Mesenchymal stem cell (in vitro differentiated cells and primary cell): ENCODE results near the gene KLHL8.
"Not testable (repeated sequence)": the region's sequence is repeated elsewhere in the genome, so short reads cannot be mapped to it uniquely, and the experiment has no call there.

ENCODE experiments used
- DNase-seq: peaks from one replicate; pipeline ENCODE4 v3.0.0-alpha.2; 2013
- H2AFZ ChIP-seq: one replicate; pipeline ENCODE4 v1.6.1; 2013; ENCODE audit warnings: low read depth, mild to moderate bottlenecking, control low read depth, inconsistent platforms, low read length, moderate library complexity
- H2AK5ac ChIP-seq: 2 replicates; pipeline ENCODE4 v1.6.1; 2013; ENCODE audit warnings: low read length, moderate library complexity, mild to moderate bottlenecking, inconsistent platforms; ENCODE audit not compliant: severe bottlenecking
- H2BK120ac ChIP-seq: one replicate; pipeline ENCODE4 v1.6.1; 2013; ENCODE audit warnings: low read depth, mild to moderate bottlenecking, inconsistent platforms, low read length, moderate library complexity
- H2BK12ac ChIP-seq, 2 experiments: one replicate each; pipeline ENCODE4 v1.6.1; 2013; ENCODE audit warnings: inconsistent platforms in 2 of 2, low read length in 2 of 2, mild to moderate bottlenecking in 2 of 2, moderate library complexity in 2 of 2, control low read depth in 1 of 2
- H2BK15ac ChIP-seq: one replicate; pipeline ENCODE4 v1.6.1; 2013; ENCODE audit warnings: mild to moderate bottlenecking, low read depth, inconsistent platforms; ENCODE audit not compliant: poor library complexity, severe bottlenecking
- H2BK5ac ChIP-seq: 2 replicates; pipeline ENCODE4 v1.6.1; 2013; ENCODE audit warnings: low read depth, mild to moderate bottlenecking, low read length, control low read depth, inconsistent platforms; ENCODE audit not compliant: poor library complexity, severe bottlenecking
- H3K14ac ChIP-seq, 2 experiments: one replicate each; pipeline ENCODE4 v1.6.1; 2013; ENCODE audit warnings: inconsistent platforms in 2 of 2, low read length in 2 of 2, control low read depth in 1 of 2, mild to moderate bottlenecking in 1 of 2, moderate library complexity in 1 of 2
- H3K18ac ChIP-seq, 2 experiments: one replicate each; pipeline ENCODE4 v1.6.1; 2013; ENCODE audit warnings: inconsistent platforms in 2 of 2, low read length in 2 of 2, control low read depth in 1 of 2, low read depth in 1 of 2, mild to moderate bottlenecking in 1 of 2
- H3K23ac ChIP-seq, 2 experiments: one replicate each; pipeline ENCODE4 v1.6.1; 2013; ENCODE audit warnings: inconsistent platforms in 2 of 2, low read length in 2 of 2, mild to moderate bottlenecking in 2 of 2, moderate library complexity in 2 of 2, control low read depth in 1 of 2
- H3K27ac ChIP-seq: 2 replicates; pipeline ENCODE4 v1.5.1; 2013; ENCODE audit warnings: mild to moderate bottlenecking, moderate library complexity, low read length, control low read depth, inconsistent platforms; ENCODE audit not compliant: poor library complexity, severe bottlenecking
- H3K27me3 ChIP-seq, 2 experiments: 2 replicates each; pipeline versions ENCODE4 v1.6.1 to v1.7.0; 2013; ENCODE audit warnings: low read length in 2 of 2, mild to moderate bottlenecking in 2 of 2, moderate library complexity in 2 of 2, control low read depth in 1 of 2, inconsistent platforms in 1 of 2; ENCODE audit not compliant: control insufficient read depth in 1 of 2, insufficient read depth in 1 of 2
- H3K36me3 ChIP-seq, 2 experiments: 2 replicates each; pipeline versions ENCODE4 v1.6.1 to v1.7.0; 2013; ENCODE audit warnings: low read length in 2 of 2, control low read depth in 1 of 2, inconsistent platforms in 1 of 2, low read depth in 1 of 2, mild to moderate bottlenecking in 1 of 2; ENCODE audit not compliant: insufficient read depth in 2 of 2, control insufficient read depth in 1 of 2
- H3K4ac ChIP-seq, 2 experiments: one replicate each; pipeline ENCODE4 v1.6.1; 2013; ENCODE audit warnings: inconsistent platforms in 2 of 2, low read length in 2 of 2, mild to moderate bottlenecking in 2 of 2, moderate library complexity in 2 of 2, control low read depth in 1 of 2, low read depth in 1 of 2
- H3K4me1 ChIP-seq: 2 replicates; pipeline ENCODE4 v1.6.1; 2013; ENCODE audit warnings: low read depth, low read length, control low read depth; ENCODE audit not compliant: control insufficient read depth, insufficient read depth
- H3K4me2 ChIP-seq: 2 replicates; pipeline ENCODE4 v1.6.1; 2013; ENCODE audit warnings: low read length, mild to moderate bottlenecking, inconsistent platforms; ENCODE audit not compliant: poor library complexity, severe bottlenecking
- H3K4me3 ChIP-seq, 2 experiments: 2 replicates each; pipeline versions ENCODE4 v1.5.1 to v1.7.0; 2013; ENCODE audit warnings: low read length in 2 of 2, mild to moderate bottlenecking in 2 of 2, control low read depth in 1 of 2, low read depth in 1 of 2; ENCODE audit not compliant: insufficient read depth in 1 of 2
- H3K79me1 ChIP-seq: replicated peaks from 2 replicates; pipeline ENCODE4 v1.6.1; 2013; ENCODE audit warnings: mild to moderate bottlenecking, control low read depth, low read length, inconsistent platforms; ENCODE audit not compliant: poor library complexity, severe bottlenecking
- H3K9ac ChIP-seq: 2 replicates; pipeline ENCODE4 v1.7.0; 2013; ENCODE audit warnings: mild to moderate bottlenecking, low read length, moderate library complexity
- H3K9me3 ChIP-seq: 2 replicates; pipeline ENCODE4 v1.7.0; 2013; ENCODE audit warnings: mild to moderate bottlenecking, low read length; ENCODE audit not compliant: control insufficient read depth
- H4K8ac ChIP-seq: one replicate; pipeline ENCODE4 v1.6.1; 2013; ENCODE audit warnings: inconsistent platforms, mild to moderate bottlenecking, low read length, moderate library complexity
- H4K91ac ChIP-seq: one replicate; pipeline ENCODE4 v1.6.1; 2013; ENCODE audit warnings: mild to moderate bottlenecking, low read length, inconsistent platforms
- WGBS: methylation state at CpG from one replicate; pipeline ENCODE4 v1.1.7; 2013; ENCODE audit warnings: mixed read lengths; 5-methylcytosine and 5-hydroxymethylcytosine counted together

Gene KLHL8

GRCh38 chr4:87145934-87146333, 74.5 kb downstream of the KLHL8 start:
- H3K14ac ChIP-seq, H4K8ac ChIP-seq, H3K18ac ChIP-seq, H3K4ac ChIP-seq, H3K4me1 ChIP-seq, H3K9me3 ChIP-seq, H3K23ac ChIP-seq, H3K79me1 ChIP-seq, H3K4me2 ChIP-seq, H2BK12ac ChIP-seq, H2BK5ac ChIP-seq, H2AK5ac ChIP-seq, H4K91ac ChIP-seq, H3K9ac ChIP-seq, DNase-seq, H2BK15ac ChIP-seq, H3K27ac ChIP-seq, H2BK120ac ChIP-seq, H3K27me3 ChIP-seq, H3K4me3 ChIP-seq, H2AFZ ChIP-seq: not testable (repeated sequence)
- 97% methylated on average over 5 of the region's 6 CpGs for WGBS
- H3K36me3 ChIP-seq = peaks cover 0 to 37% of the 10 kb centered on the region in 2 experiments

GRCh38 chr4:87144356-87144755, 76.1 kb downstream of the KLHL8 start:
- Histone ChIP-seq H3K79me1 (peaks cover 3% of the 10 kb centered on the region), H2AK5ac (no peak overlapping the region), H2BK5ac (no peak overlapping the region), H3K9me3 (no peaks in the 10 kb centered on the region), H3K14ac (no peak overlapping the region), H3K4me3 (no peak overlapping the region), H2BK12ac (no peak overlapping the region), H2BK120ac (no peak overlapping the region), H3K4me2 (no peak overlapping the region), H3K27ac (no peak overlapping the region), H3K4me1 (no peaks in the 10 kb centered on the region), H4K91ac (no peak overlapping the region), H3K36me3 (peaks cover 0 to 45% of the 10 kb centered on the region in 2 experiments), H4K8ac (no peak overlapping the region), H2BK15ac (no peak overlapping the region), H3K9ac (no peak overlapping the region), H2AFZ (no peak overlapping the region), H3K4ac (no peak overlapping the region), H3K23ac (no peak overlapping the region), H3K27me3 (no peaks in the 10 kb centered on the region), H3K18ac (no peak overlapping the region)
- 96% methylated on average over 2 of the region's 2 CpGs for WGBS
- DNase-seq = no peak

GRCh38 chr4:87141428-87141827, 79.0 kb downstream of the KLHL8 start:
- H3K4ac ChIP-seq = no peak overlapping the region
- H2BK15ac ChIP-seq = no peak overlapping the region
- no peaks in the 10 kb centered on the region for H3K4me1 ChIP-seq
- H3K18ac ChIP-seq = no peak overlapping the region
- no peak overlapping the region for H3K27ac ChIP-seq
- no peak overlapping the region for H2BK12ac ChIP-seq
- H3K14ac ChIP-seq = no peak overlapping the region
- no peak overlapping the region for H3K9ac ChIP-seq
- DNase-seq = no peak
- no peaks in the 10 kb centered on the region for H3K27me3 ChIP-seq
- peaks cover 3% of the 10 kb centered on the region for H3K79me1 ChIP-seq
- no peak overlapping the region for H3K4me3 ChIP-seq
- H2BK120ac ChIP-seq = no peak overlapping the region
- no peaks in the 10 kb centered on the region for H3K9me3 ChIP-seq
- H2BK5ac ChIP-seq = no peak overlapping the region
- no peak overlapping the region for H3K4me2 ChIP-seq
- H4K8ac ChIP-seq = no peak overlapping the region
- H3K36me3 ChIP-seq = peaks cover 0 to 72% of the 10 kb centered on the region in 2 experiments
- no peak overlapping the region for H2AFZ ChIP-seq
- no peak overlapping the region for H2AK5ac ChIP-seq
- no peak overlapping the region for H3K23ac ChIP-seq
- WGBS = 100% methylated on average over 1 of the region's 3 CpGs
- H4K91ac ChIP-seq = no peak overlapping the region

GRCh38 chr4:87134122-87134521, 86.3 kb downstream of the KLHL8 start:
- Histone ChIP-seq H2BK15ac (no peak overlapping the region), H3K4me3 (no peak overlapping the region), H2AFZ (no peak overlapping the region), H2BK12ac (no peak overlapping the region), H3K27me3 (no peaks in the 10 kb centered on the region), H2AK5ac (no peak overlapping the region), H3K4me2 (no peak overlapping the region), H2BK120ac (no peak overlapping the region), H3K18ac (no peak overlapping the region), H3K9ac (no peak overlapping the region), H4K91ac (no peak overlapping the region), H3K14ac (no peak overlapping the region), H3K9me3 (no peaks in the 10 kb centered on the region), H3K23ac (no peak overlapping the region), H3K4ac (no peak overlapping the region), H3K4me1 (no peaks in the 10 kb centered on the region), H3K36me3 (peaks cover 22 to 96% of the 10 kb centered on the region in 2 experiments), H3K79me1 (no peaks in the 10 kb centered on the region), H3K27ac (no peak overlapping the region), H2BK5ac (no peak overlapping the region), H4K8ac (no peak overlapping the region)
- no peak for DNase-seq
- 88% methylated on average over 3 of the region's 3 CpGs for WGBS
